ENCODE measurements around the gene CLDN10.

DNA sequence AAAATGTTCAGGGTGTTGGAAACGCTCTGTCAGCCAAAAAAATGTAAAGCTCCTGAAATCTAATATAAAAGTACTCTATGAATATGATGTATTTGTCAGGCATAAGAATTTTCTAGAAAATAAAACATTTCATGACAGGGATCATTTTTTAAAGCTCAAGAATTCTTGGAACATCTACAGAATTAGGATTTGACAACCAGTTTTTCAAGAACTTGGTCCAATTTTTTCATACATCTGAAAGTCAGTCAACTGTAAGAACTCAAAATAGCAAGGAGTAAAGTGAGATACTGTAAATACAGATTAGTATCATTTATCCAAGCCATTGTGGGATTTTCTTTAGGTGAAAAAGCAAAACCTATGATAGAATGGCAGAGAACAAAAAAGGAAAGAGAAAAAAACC lies 41.6 kb upstream of the CLDN10 start:
- TF ChIP-seq POLR2A (IDR thresholded peaks at IDR 0.05; ENCODE audit: extremely low read depth, insufficient read length) (no peak), MAX (IDR thresholded peaks at IDR 0.05; ENCODE audit: low read depth, low read length) (no peak), MYC (IDR thresholded peaks at IDR 0.05; ENCODE audit: low read depth, low read length) (no peak)
- TF ChIP-seq, protein P1, sequence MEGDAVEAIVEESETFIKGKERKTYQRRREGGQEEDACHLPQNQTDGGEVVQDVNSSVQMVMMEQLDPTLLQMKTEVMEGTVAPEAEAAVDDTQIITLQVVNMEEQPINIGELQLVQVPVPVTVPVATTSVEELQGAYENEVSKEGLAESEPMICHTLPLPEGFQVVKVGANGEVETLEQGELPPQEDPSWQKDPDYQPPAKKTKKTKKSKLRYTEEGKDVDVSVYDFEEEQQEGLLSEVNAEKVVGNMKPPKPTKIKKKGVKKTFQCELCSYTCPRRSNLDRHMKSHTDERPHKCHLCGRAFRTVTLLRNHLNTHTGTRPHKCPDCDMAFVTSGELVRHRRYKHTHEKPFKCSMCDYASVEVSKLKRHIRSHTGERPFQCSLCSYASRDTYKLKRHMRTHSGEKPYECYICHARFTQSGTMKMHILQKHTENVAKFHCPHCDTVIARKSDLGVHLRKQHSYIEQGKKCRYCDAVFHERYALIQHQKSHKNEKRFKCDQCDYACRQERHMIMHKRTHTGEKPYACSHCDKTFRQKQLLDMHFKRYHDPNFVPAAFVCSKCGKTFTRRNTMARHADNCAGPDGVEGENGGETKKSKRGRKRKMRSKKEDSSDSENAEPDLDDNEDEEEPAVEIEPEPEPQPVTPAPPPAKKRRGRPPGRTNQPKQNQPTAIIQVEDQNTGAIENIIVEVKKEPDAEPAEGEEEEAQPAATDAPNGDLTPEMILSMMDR (IDR thresholded peaks at IDR 0.05; ENCODE audit: low read depth, low read length), result no peak

All from NB4 (cell line).